SK-N-SH (cell line): ENCODE data around the gene CD70. TPM values are rescaled to one million over a fixed set of nuclear protein-coding genes. Genes with fewer than 3 reads are reported as not detected.
"Not testable (repeated sequence)": the region's sequence is repeated elsewhere in the genome, so short reads cannot be mapped to it uniquely, and the experiment has no call there.

Experiments used
- CTCF ChIA-PET: fragments of 300-600, 350-600 bp; formaldehyde crosslinking; extraction: SDS; loops from one replicate; lab custom pipeline; 2021; lab: Yijun Ruan, JAX
- POLR2A ChIA-PET: fragments of 350-600 bp; sonication (Branson Sonifier 250); formaldehyde crosslinking; extraction: SDS; loops from one replicate; lab custom pipeline; 2020; ENCODE audit warnings: antibody characterized with exemption, inconsistent platforms; lab: Yijun Ruan, JAX
- DNase-seq: peaks from one replicate; pipeline ENCODE4 v3.0.0; 2012
- H2AFZ ChIP-seq: fragments of 200-600 bp; sonication (generic); 2 replicates; pipeline ENCODE4 v1.8.1; 2016; ENCODE audit warnings: antibody characterized with exemption, mild to moderate bottlenecking, low read depth
- H3F3A ChIP-seq: fragments of 200-600 bp; sonication (generic); replicated peaks from 2 replicates; pipeline ENCODE3; 2016; ENCODE audit warnings: antibody characterized with exemption, mild to moderate bottlenecking; ENCODE audit not compliant: insufficient read depth
- H3K27ac ChIP-seq, 2 experiments: fragments of 200-500 bp in 1 of 2; fragments of 200-600 bp in 1 of 2; sonication (Bioruptor generic) in 1 of 2; sonication (generic), shearing (Covaris generic) in 1 of 2; 2 replicates each; pipeline versions ENCODE4 v1.5.1 to v1.6.1; 2014 to 2016; ENCODE audit warnings: low read depth in 2 of 2, inconsistent platforms in 1 of 2, low read length in 1 of 2, mild to moderate bottlenecking in 1 of 2, mixed read lengths in 1 of 2
- H3K27me3 ChIP-seq: fragments of 200-600 bp; sonication (generic), shearing (Covaris generic); 2 replicates; pipeline ENCODE4 v1.6.1; 2016; ENCODE audit warnings: mixed run types; ENCODE audit not compliant: insufficient read depth
- H3K36me3 ChIP-seq, 2 experiments: fragments of 200-500 bp in 1 of 2; fragments of 200-600 bp in 1 of 2; sonication (Bioruptor generic) in 1 of 2; sonication (generic) in 1 of 2; replicated peaks in 1 of 2; 2 replicates each; pipeline versions ENCODE3 to v1.5.1; 2014 to 2016; ENCODE audit warnings: low read length in 1 of 2, mild to moderate bottlenecking in 1 of 2; ENCODE audit not compliant: insufficient read depth in 2 of 2, control insufficient read depth in 1 of 2
- H3K4me1 ChIP-seq, 2 experiments: fragments of 200-500 bp in 1 of 2; fragments of 200-600 bp in 1 of 2; sonication (Bioruptor generic) in 1 of 2; sonication (generic), shearing (Covaris generic) in 1 of 2; 2 replicates each; pipeline versions ENCODE4 v1.5.1 to v1.6.1; 2014 to 2016; ENCODE audit warnings: low read depth in 1 of 2, low read length in 1 of 2, mixed run types in 1 of 2; ENCODE audit not compliant: insufficient read depth in 2 of 2, control insufficient read depth in 1 of 2
- H3K4me2 ChIP-seq: fragments of 200-600 bp; sonication (generic), shearing (Covaris generic); 2 replicates; pipeline ENCODE4 v1.6.1; 2017; ENCODE audit warnings: mixed run types
- H3K4me3 ChIP-seq, 2 experiments: fragments of 200-500 bp in 1 of 2; fragments of 200-600 bp in 1 of 2; sonication (Bioruptor generic) in 1 of 2; sonication (generic), shearing (Covaris generic) in 1 of 2; 2 replicates each; pipeline versions ENCODE4 v1.5.1 to v1.8.1; 2014 to 2016; ENCODE audit warnings: low read depth in 2 of 2, inconsistent platforms in 1 of 2, low read length in 1 of 2, mild to moderate bottlenecking in 1 of 2, mixed read lengths in 1 of 2, moderate library complexity in 1 of 2
- H3K79me2 ChIP-seq: fragments of 200-600 bp; sonication (generic); 2 replicates; pipeline ENCODE4 v1.8.1; 2017; ENCODE audit warnings: mild to moderate bottlenecking; ENCODE audit not compliant: insufficient read depth
- H3K9ac ChIP-seq: fragments of 200-600 bp; sonication (generic); 2 replicates; pipeline ENCODE4 v1.6.1; 2017; ENCODE audit warnings: mixed run types
- H3K9me2 ChIP-seq: fragments of 200-600 bp; sonication (generic); 2 replicates; pipeline ENCODE4 v1.6.1; 2017; ENCODE audit warnings: mixed run types
- H3K9me3 ChIP-seq: fragments of 200-600 bp; sonication (generic); 2 replicates; pipeline ENCODE4 v1.6.1; 2017; ENCODE audit warnings: mixed run types, mild to moderate bottlenecking, moderate library complexity
- H4K20me1 ChIP-seq: fragments of 200-600 bp; sonication (generic); 2 replicates; pipeline ENCODE4 v1.6.1; 2017; ENCODE audit warnings: mild to moderate bottlenecking, mixed run types; ENCODE audit not compliant: insufficient read depth
- CTCF ChIP-seq: fragments of 200-600 bp; sonication (generic); IDR thresholded peaks from 2 replicates; pipeline ENCODE4 v1.6.1; 2017; ENCODE audit warnings: antibody characterized with exemption, mild to moderate bottlenecking, moderate library complexity
- MAX ChIP-seq: IDR thresholded peaks from 2 replicates; pipeline ENCODE4 v1.4.0; 2012; ENCODE audit warnings: low read depth
- RAD21 ChIP-seq: IDR thresholded peaks from 2 replicates; pipeline ENCODE4 v1.6.1; 2012; ENCODE audit warnings: mild to moderate bottlenecking, low read length
- REST ChIP-seq: IDR thresholded peaks from 2 replicates; pipeline ENCODE4 v1.6.1; 2012; ENCODE audit warnings: mild to moderate bottlenecking, low read depth, low read length, moderate library complexity
- SMC3 ChIP-seq: IDR thresholded peaks from 2 replicates; pipeline ENCODE4 v1.6.1; 2012; ENCODE audit warnings: low read depth, low read length, improper control_type of control experiment
- USF1 ChIP-seq: IDR thresholded peaks from 2 replicates; pipeline ENCODE4 v1.4.0; 2012; ENCODE audit warnings: low read depth, borderline replicate concordance
- WGBS: methylation state at CpG from one replicate; pipeline ENCODE4 v1.1.6; 2017; ENCODE audit warnings: low lambda C conversion rate; 5-methylcytosine and 5-hydroxymethylcytosine counted together
- polyA plus RNA-seq, 3 experiments: library from polyadenylated mRNA; depleted of rRNA; stranded (reverse); fragments of >200 nt; gene quantifications; 2 replicates each; pipeline ENCODE4 v1.2.3, GENCODE V29; 2012

CD70 gene
- polyA plus RNA-seq, 1 of the 3 experiments (the other 2 are of a cell fraction) = 142 TPM

- TF ChIP-seq MAX = no peak
- TF ChIP-seq REST = no peak
Measured at GRCh38 chr19:6639439-6639838, 48.5 kb upstream of the CD70 start (continued).

- H3K4me3 ChIP-seq, POLR2A ChIA-PET, H3F3A ChIP-seq, DNase-seq, H3K4me2 ChIP-seq, H3K27ac ChIP-seq, H3K4me1 ChIP-seq, H2AFZ ChIP-seq, H3K36me3 ChIP-seq, H3K9me2 ChIP-seq, H3K9me3 ChIP-seq, H3K79me2 ChIP-seq, H4K20me1 ChIP-seq, H3K9ac ChIP-seq: not testable (repeated sequence)
- 34% methylated on average over 4 of the region's 4 CpGs for WGBS
- CTCF ChIA-PET = interaction anchor here (0.7 to 2.7 kb wide), 7 partner anchors 9 to 326 kb away, joined by 3 to 19 read pairs (median 4); no protein-coding TSS in a partner anchor
- H3K27me3 ChIP-seq = peaks cover 12% of the 10 kb centered on the region; the same call in 1 of the 2 replicates
Measured at GRCh38 chr19:6633456-6633813, 42.5 kb upstream of the CD70 start.

- H3K27ac ChIP-seq, H3K4me3 ChIP-seq, H3K79me2 ChIP-seq, H2AFZ ChIP-seq, H3K9me2 ChIP-seq, H3K4me1 ChIP-seq, POLR2A ChIA-PET, H3K9ac ChIP-seq, H3F3A ChIP-seq, H3K9me3 ChIP-seq, H3K36me3 ChIP-seq, H4K20me1 ChIP-seq, H3K4me2 ChIP-seq: not testable (repeated sequence)
- peaks cover 12% of the 10 kb centered on the region; the same call in 1 of the 2 replicates for H3K27me3 ChIP-seq
- DNase-seq = peak; percentile 23
- CTCF ChIA-PET = interaction anchor here (0.7 to 2.7 kb wide), 10 partner anchors 8 to 326 kb away, joined by 3 to 19 read pairs (median 4); no protein-coding TSS in a partner anchor
- 0 out of 2 replicates have a peak, but pooled peaks have one; percentile 40 for TF ChIP-seq USF1
- TF ChIP-seq SMC3 = peak; percentile 67
- TF ChIP-seq CTCF = peak; percentile 73
- peak; percentile 28; the same call in 1 of the 2 replicates for TF ChIP-seq MAX
- peak; percentile 69 for TF ChIP-seq RAD21
- WGBS = 30% methylated on average over 26 of the region's 26 CpGs
Measured at GRCh38 chr19:6632747-6633455, 42.0 kb upstream of the CD70 start.
